HCT116 (cell line): Measurements from ENCODE around the gene ITPR2.

ENCODE experiments used
- EZH2phosphoT487 ChIP-seq: fragments of 200-600 bp; IDR thresholded peaks from 2 replicates; pipeline ENCODE4 v1.6.1; 2018; ENCODE audit warnings: antibody characterized with exemption, borderline replicate concordance
- POLR2A ChIP-seq: IDR thresholded peaks from 2 replicates; pipeline ENCODE4 v1.7.0; 2011; ENCODE audit warnings: borderline replicate concordance; ENCODE audit not compliant: insufficient read depth, insufficient read length; ENCODE audit errors: extremely low read depth
- POLR2AphosphoS5 ChIP-seq: IDR thresholded peaks from 2 replicates; pipeline ENCODE4 v1.6.1; 2011; ENCODE audit warnings: mild to moderate bottlenecking, low read depth, low read length, moderate library complexity
- SIN3A ChIP-seq: IDR thresholded peaks from 2 replicates; pipeline ENCODE4 v1.6.1; 2012; ENCODE audit warnings: low read depth
- TCF7L2 ChIP-seq: IDR thresholded peaks from 2 replicates; pipeline ENCODE4 v1.7.0; 2011; ENCODE audit warnings: borderline replicate concordance, inconsistent platforms; ENCODE audit not compliant: insufficient read depth, insufficient read length; ENCODE audit errors: extremely low read depth
- TF ChIP-seq, protein P1 (sequence below), 3 experiments: fragments of 200-600 bp in 1 of 3; sonication (generic) in 1 of 3; IDR thresholded peaks in 2 of 3; conservative IDR thresholded peaks in 1 of 3; 2 replicates each; pipeline ENCODE4 v1.5.1; 2012 to 2017; ENCODE audit warnings: low read depth in 2 of 3, low read length in 2 of 3, antibody characterized with exemption in 1 of 3, borderline replicate concordance in 1 of 3, control low read depth in 1 of 3, mild to moderate bottlenecking in 1 of 3, mixed read lengths in 1 of 3, mixed run types in 1 of 3, moderate library complexity in 1 of 3; ENCODE audit not compliant: insufficient read depth in 1 of 3

DNA sequence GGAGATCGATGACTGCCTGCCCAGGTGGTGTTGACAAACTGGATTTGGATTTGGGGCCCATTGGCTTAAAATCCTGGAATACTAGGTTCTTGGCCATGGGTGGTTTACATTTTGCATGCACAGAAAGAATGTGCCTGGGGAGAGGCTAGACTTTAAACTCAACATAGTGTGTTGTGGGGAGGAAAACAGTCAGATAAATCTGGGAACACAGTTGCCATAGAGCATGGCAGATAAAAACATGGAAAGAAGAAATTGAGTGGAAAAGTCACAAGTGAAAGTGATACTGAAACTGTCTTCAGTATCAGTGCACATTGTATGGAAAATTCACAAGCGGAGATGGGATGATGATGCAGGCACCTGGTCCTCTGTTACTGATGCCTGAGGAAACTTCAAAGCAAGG, 542.4 kb downstream of the ITPR2 start:
- TF ChIP-seq, protein P1, sequence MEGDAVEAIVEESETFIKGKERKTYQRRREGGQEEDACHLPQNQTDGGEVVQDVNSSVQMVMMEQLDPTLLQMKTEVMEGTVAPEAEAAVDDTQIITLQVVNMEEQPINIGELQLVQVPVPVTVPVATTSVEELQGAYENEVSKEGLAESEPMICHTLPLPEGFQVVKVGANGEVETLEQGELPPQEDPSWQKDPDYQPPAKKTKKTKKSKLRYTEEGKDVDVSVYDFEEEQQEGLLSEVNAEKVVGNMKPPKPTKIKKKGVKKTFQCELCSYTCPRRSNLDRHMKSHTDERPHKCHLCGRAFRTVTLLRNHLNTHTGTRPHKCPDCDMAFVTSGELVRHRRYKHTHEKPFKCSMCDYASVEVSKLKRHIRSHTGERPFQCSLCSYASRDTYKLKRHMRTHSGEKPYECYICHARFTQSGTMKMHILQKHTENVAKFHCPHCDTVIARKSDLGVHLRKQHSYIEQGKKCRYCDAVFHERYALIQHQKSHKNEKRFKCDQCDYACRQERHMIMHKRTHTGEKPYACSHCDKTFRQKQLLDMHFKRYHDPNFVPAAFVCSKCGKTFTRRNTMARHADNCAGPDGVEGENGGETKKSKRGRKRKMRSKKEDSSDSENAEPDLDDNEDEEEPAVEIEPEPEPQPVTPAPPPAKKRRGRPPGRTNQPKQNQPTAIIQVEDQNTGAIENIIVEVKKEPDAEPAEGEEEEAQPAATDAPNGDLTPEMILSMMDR (IDR thresholded peaks at IDR 0.05 in 2 of 3, conservative IDR thresholded peaks at IDR 0.05 in 1 of 3; ENCODE audit: borderline replicate concordance in 1 of 3, insufficient read depth in 1 of 3, low read depth in 2 of 3, low read length in 2 of 3), result no peak
- no peak for TF ChIP-seq TCF7L2
- no peak for TF ChIP-seq EZH2phosphoT487
- no peak for TF ChIP-seq POLR2A
- TF ChIP-seq POLR2AphosphoS5, result no peak
- TF ChIP-seq SIN3A, result no peak
